Ishikawa (cell line): ENCODE results near the gene PKIG.

ENCODE experiments used
- EGR1 ChIP-seq: IDR thresholded peaks from 2 replicates; pipeline ENCODE4 v1.6.1; 2012
- EP300 ChIP-seq: IDR thresholded peaks from 2 replicates; pipeline ENCODE4 v1.6.1; 2012; ENCODE audit warnings: borderline replicate concordance
- FOXM1 ChIP-seq: IDR thresholded peaks from 2 replicates; pipeline ENCODE4 v1.6.1; 2012; ENCODE audit warnings: low read depth, borderline replicate concordance
- RAD21 ChIP-seq: IDR thresholded peaks from 2 replicates; pipeline ENCODE4 v1.6.1; 2012; ENCODE audit warnings: low read depth
- YY1 ChIP-seq: IDR thresholded peaks from 2 replicates; pipeline ENCODE4 v1.6.1; 2012; ENCODE audit warnings: low read depth

GRCh38 chr20:44600758-44601201, 18.4 kb downstream of the PKIG start:
- TF ChIP-seq EP300 (no peak), YY1 (no peak), FOXM1 (no peak), EGR1 (no peak), RAD21 (no peak)
